GM23338 (cell line): ENCODE measurements around the gene HLA-DOA. TPM values are rescaled to one million over a fixed set of nuclear protein-coding genes. Genes with fewer than 3 reads are reported as not detected.

Experiments
- ATAC-seq: fragments of 200-7000 bp; cut with Tn5 transposase; 3 replicates; pipeline ENCODE4 v1.9.1; 2020
- DNase-seq: peaks from one replicate; pipeline ENCODE4 v3.0.0-alpha.2; 2015; ENCODE audit warnings: low spot score
- H2AFZ ChIP-seq: fragments of 200-600 bp; sonication (generic); 2 replicates; pipeline ENCODE4 v1.8.0; 2016; ENCODE audit warnings: antibody characterized with exemption, mild to moderate bottlenecking, moderate library complexity
- H3F3A ChIP-seq: fragments of 200-600 bp; sonication (generic); replicated peaks from 2 replicates; pipeline ENCODE4 v1.8.0; 2017; ENCODE audit warnings: antibody characterized with exemption, mixed run types, low read depth
- H3K27ac ChIP-seq: fragments of 200-600 bp; sonication (generic); 2 replicates; pipeline ENCODE4 v1.6.1; 2016; ENCODE audit warnings: low read depth
- H3K27me3 ChIP-seq: fragments of 200-600 bp; sonication (generic); 2 replicates; pipeline ENCODE4 v1.8.0; 2016; ENCODE audit warnings: mild to moderate bottlenecking, mixed run types, moderate library complexity; ENCODE audit not compliant: insufficient read depth
- H3K36me3 ChIP-seq: fragments of 200-600 bp; sonication (generic); 2 replicates; pipeline ENCODE4 v1.8.0; 2016; ENCODE audit warnings: mild to moderate bottlenecking; ENCODE audit not compliant: insufficient read depth
- H3K4me1 ChIP-seq: fragments of 200-600 bp; sonication (generic); 2 replicates; pipeline ENCODE4 v1.8.0; 2016; ENCODE audit warnings: mild to moderate bottlenecking, moderate library complexity; ENCODE audit not compliant: insufficient read depth
- H3K4me2 ChIP-seq: fragments of 200-600 bp; sonication (generic); 2 replicates; pipeline ENCODE4 v1.7.1; 2017; ENCODE audit warnings: mixed run types
- H3K4me3 ChIP-seq: fragments of 200-600 bp; sonication (generic); 2 replicates; pipeline ENCODE4 v1.6.1; 2016; ENCODE audit warnings: mixed run types
- H3K79me2 ChIP-seq: fragments of 200-600 bp; sonication (generic); replicated peaks from 2 replicates; pipeline ENCODE4 v1.8.0; 2017; ENCODE audit warnings: mild to moderate bottlenecking; ENCODE audit not compliant: insufficient read depth
- H3K9me2 ChIP-seq: fragments of 200-600 bp; sonication (generic); 2 replicates; pipeline ENCODE4 v1.8.0; 2017; ENCODE audit not compliant: insufficient read depth
- H4K20me1 ChIP-seq: fragments of 200-600 bp; sonication (generic); replicated peaks from 2 replicates; pipeline ENCODE4 v1.8.0; 2017; ENCODE audit warnings: mild to moderate bottlenecking; ENCODE audit not compliant: insufficient read depth
- H3K27ac Mint-ChIP-seq: 2 replicates; pipeline ENCODE4 v1.8.0; 2020; ENCODE audit warnings: inconsistent platforms, mild to moderate bottlenecking, moderate library complexity, mixed read lengths
- H3K27me3 Mint-ChIP-seq: 3 replicates; pipeline ENCODE4 v1.8.0; 2022; ENCODE audit warnings: low read depth, mild to moderate bottlenecking, moderate library complexity, mixed read lengths, inconsistent platforms; ENCODE audit not compliant: insufficient read depth, poor library complexity
- H3K36me3 Mint-ChIP-seq: 3 replicates; pipeline ENCODE4 v1.8.0; 2021; ENCODE audit warnings: low read depth, mild to moderate bottlenecking, inconsistent platforms, moderate library complexity, mixed read lengths
- H3K4me1 Mint-ChIP-seq: 3 replicates; pipeline ENCODE4 v1.8.0; 2020; ENCODE audit warnings: mild to moderate bottlenecking, inconsistent platforms, mixed read lengths
- H3K4me3 Mint-ChIP-seq: 3 replicates; pipeline ENCODE4 v1.8.0; 2021; ENCODE audit warnings: moderate library complexity, mild to moderate bottlenecking, inconsistent platforms, mixed read lengths
- H3K9me3 Mint-ChIP-seq: 3 replicates; pipeline ENCODE4 v1.8.0; 2020; ENCODE audit warnings: moderate library complexity, mild to moderate bottlenecking, inconsistent platforms, mixed read lengths
- EZH2 ChIP-seq: fragments of 200-600 bp; sonication (generic); IDR thresholded peaks from one replicate; pipeline ENCODE4 v1.8.0; 2017; ENCODE audit warnings: antibody characterized with exemption, mild to moderate bottlenecking, low read depth; ENCODE audit not compliant: unreplicated experiment
- EZH2phosphoT487 ChIP-seq: fragments of 200-600 bp; sonication (generic); IDR thresholded peaks from one replicate; pipeline ENCODE4 v1.8.1; 2018; ENCODE audit warnings: antibody characterized with exemption; ENCODE audit not compliant: unreplicated experiment
- POLR2AphosphoS5 ChIP-seq: IDR thresholded peaks from 2 replicates; pipeline ENCODE4 v1.6.1; 2016; ENCODE audit warnings: antibody characterized with exemption, low read depth
- ZNF462 ChIP-seq: fragments of 250-450 bp; sonication (Bioruptor Pico); IDR thresholded peaks from 2 replicates; pipeline ENCODE4 v1.5.0; 2020; ENCODE audit warnings: mild to moderate bottlenecking, moderate library complexity
- polyA plus RNA-seq: library from polyadenylated mRNA; unstranded; fragments of >200 nt; fragmentation: Nextera tagmentation; extraction: Ambion mirVana; gene quantifications from 2 replicates; pipeline ENCODE4 v1.2.1, GENCODE V29; 2016
- total RNA-seq: library from RNA; depleted of rRNA; stranded (reverse); fragments of >200 nt; shearing (Covaris generic); gene quantifications from 2 replicates; pipeline ENCODE4 v1.2.3, GENCODE V29; 2014

The HLA-DOA gene
- total and polyA plus RNA-seq, 2 experiments from 2014 or later, result 4.8 to 30.5 TPM

- no peak for TF ChIP-seq ZNF462 (CRISPR knock-in tag)
- no peak for TF ChIP-seq EZH2phosphoT487
These were observed 40.3 kb downstream of the HLA-DOA start (continued) for GRCh38 chr6:32968867-32969684.

GRCh38 chr6:32968093-32968866 lies 41.1 kb downstream of the HLA-DOA start, which contains the start of gene BRD2:
Gene BRD2 (plus strand): TSS chr6:32968594. CDS start chr6:32972899, 4,305 bp downstream.
- no peaks in the 10 kb centered on the region for H3K27me3 ChIP-seq
- peak within 1 kb of the TSS; percentile 100 for H3K4me2 ChIP-seq
- DNase-seq (peak; percentile 96), ATAC-seq (peak; percentile 18)
- Mint-ChIP-seq H3K27ac (peak within 1 kb of the TSS; percentile 100), H3K9me3 (peaks cover 6% of the 10 kb centered on the region), H3K27me3 (peaks cover 37% of the 10 kb centered on the region), H3K4me1 (peaks cover 11% of the 10 kb centered on the region), H3K4me3 (peak within 1 kb of the TSS; percentile 98), H3K36me3 (peaks cover 38% of the 10 kb centered on the region)
- peaks cover 5% of the 10 kb centered on the region; the same call in 1 of the 2 replicates for H3K4me1 ChIP-seq
- no peaks in the 10 kb centered on the region for H3K9me2 ChIP-seq
- peaks cover 4% of the 10 kb centered on the region; the same call in 1 of the 2 replicates for H3K36me3 ChIP-seq
- peaks cover 44% of the 10 kb centered on the region for H3K79me2 ChIP-seq
- TF ChIP-seq EZH2, result no peak
- TF ChIP-seq POLR2AphosphoS5, result peak; percentile 79
- H4K20me1 ChIP-seq, result peaks cover 9% of the 10 kb centered on the region
- peak within 1 kb of the TSS; percentile 99 for H3K4me3 ChIP-seq
- H3F3A ChIP-seq, result peaks cover 19% of the 10 kb centered on the region
- 0 out of 2 replicates have a peak within 1 kb of the TSS, but pooled peaks have one; percentile 21 for H2AFZ ChIP-seq
- H3K27ac ChIP-seq, result peak within 1 kb of the TSS; percentile 100
